Caco-2 (cell line): ENCODE data around the gene TCL1A. TPM values are rescaled to one million over a fixed set of nuclear protein-coding genes. Genes with fewer than 3 reads are reported as not detected.

Source experiments
- BruUV-seq: library from RNA; stranded (reverse); fragments of 400-500 nt; replicated peaks from 2 replicates; lab custom pipeline; 2021; lab: Mats Ljungman, UMichigan
- CTCF ChIA-PET: fragments of 300-600 bp; sonication (Branson Sonifier 250); formaldehyde crosslinking; loops from one replicate; lab custom pipeline; 2022; ENCODE audit warnings: antibody characterized with exemption; lab: Charles Lee
- POLR2A ChIA-PET: fragments of 300-600 bp; sonication (Branson Sonifier 250); formaldehyde crosslinking; loops from one replicate; lab custom pipeline; 2022; ENCODE audit warnings: antibody characterized with exemption; lab: Charles Lee
- DNase-seq, 2 experiments: peaks; one replicate each; pipeline versions ENCODE4 v3.0.0 to v3.0.0-alpha.2; 2020 to 2022
- H3K27me3 ChIP-seq: replicated peaks from 2 replicates; pipeline ENCODE4 v1.6.0; 2011; ENCODE audit warnings: low read length; ENCODE audit not compliant: control insufficient read depth, insufficient read depth
- H3K36me3 ChIP-seq: 2 replicates; pipeline ENCODE4 v1.5.1; 2011; ENCODE audit warnings: low read length; ENCODE audit not compliant: control insufficient read depth, insufficient read depth
- H3K4me1 ChIP-seq: fragments of 250-450 bp; sonication (Bioruptor Pico); 2 replicates; pipeline ENCODE4 v1.5.1; 2020; ENCODE audit warnings: mild to moderate bottlenecking
- H3K4me3 ChIP-seq: 2 replicates; pipeline ENCODE4 v1.5.1; 2011; ENCODE audit warnings: low read depth, mild to moderate bottlenecking, control low read depth, low read length
- H3K9me3 ChIP-seq: fragments of 250-450 bp; sonication (Bioruptor Pico); 2 replicates; pipeline ENCODE4 v1.5.1; 2020; ENCODE audit warnings: mild to moderate bottlenecking, moderate library complexity
- H3K27ac Mint-ChIP-seq: one replicate; pipeline ENCODE4 v1.8.0; 2022; ENCODE audit warnings: mixed read lengths; ENCODE audit not compliant: unreplicated experiment
- H3K27me3 Mint-ChIP-seq: one replicate; pipeline ENCODE4 v1.8.0; 2022; ENCODE audit warnings: mixed read lengths; ENCODE audit not compliant: insufficient read depth, unreplicated experiment
- H3K36me3 Mint-ChIP-seq: one replicate; pipeline ENCODE4 v1.8.0; 2022; ENCODE audit warnings: mild to moderate bottlenecking, mixed read lengths; ENCODE audit not compliant: insufficient read depth, unreplicated experiment
- H3K4me1 Mint-ChIP-seq: one replicate; pipeline ENCODE4 v1.8.0; 2022; ENCODE audit warnings: low read depth, mixed read lengths; ENCODE audit not compliant: unreplicated experiment
- H3K4me3 Mint-ChIP-seq: one replicate; pipeline ENCODE4 v1.8.0; 2022; ENCODE audit warnings: mild to moderate bottlenecking, moderate library complexity, mixed read lengths; ENCODE audit not compliant: unreplicated experiment
- H3K9me3 Mint-ChIP-seq: one replicate; pipeline ENCODE4 v1.8.0; 2022; ENCODE audit warnings: mixed read lengths; ENCODE audit not compliant: unreplicated experiment
- intact Hi-C: fragments of 100-400 bp; cut with micrococcal nuclease; formaldehyde crosslinking; loops from one replicate; pipeline ENCODE4 v1.10.0; 2022; ENCODE audit not compliant: unreplicated experiment
- total RNA-seq: library from RNA; stranded (reverse); gene quantifications from 2 replicates; pipeline ENCODE4 v1.2.3, GENCODE V29; 2022
- TF ChIP-seq, protein P1 (sequence below), 2 experiments: fragments of 200-600 bp in 1 of 2; IDR thresholded peaks; 1 replicate in 1 of 2; 2 replicates in 1 of 2; pipeline versions ENCODE4 v1.5.1 to v1.8.0; 2011 to 2022; ENCODE audit warnings: antibody characterized with exemption in 1 of 2, control low read depth in 1 of 2, inconsistent platforms in 1 of 2, low read depth in 1 of 2, low read length in 1 of 2, mild to moderate bottlenecking in 1 of 2, moderate library complexity in 1 of 2; ENCODE audit not compliant: insufficient read depth in 1 of 2, severe bottlenecking in 1 of 2, unreplicated experiment in 1 of 2

TCL1A gene
- total RNA-seq, 1 experiment from 2014 or later, result not detected

DNA sequence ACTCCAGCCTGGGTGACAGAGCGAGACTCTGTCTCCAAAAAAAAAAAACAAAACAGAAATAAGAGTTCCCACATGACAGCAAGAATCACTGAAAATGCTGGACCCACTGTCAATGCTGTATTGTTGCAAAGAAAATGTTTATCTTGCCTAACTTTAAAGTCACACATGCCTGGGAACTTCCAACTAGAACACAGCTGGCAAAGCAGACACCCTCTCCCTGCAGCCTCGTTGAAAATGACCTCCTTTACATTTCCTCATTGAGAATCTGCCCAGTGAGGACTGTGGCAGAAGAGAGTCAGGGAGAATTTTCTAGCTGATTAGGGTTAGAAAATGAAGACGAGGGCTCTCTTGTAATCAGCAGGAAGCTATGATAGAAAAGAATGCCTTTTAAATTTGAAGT lies 42.8 kb upstream of the TCL1A start:
- CTCF ChIA-PET, result no interaction called here
- peaks cover 17% of the 10 kb centered on the region for H3K27me3 Mint-ChIP-seq
- intact Hi-C loops, result no loop called here
- no peak overlapping the region for H3K4me3 Mint-ChIP-seq
- no peaks in the 10 kb centered on the region for H3K4me1 Mint-ChIP-seq
- Histone ChIP-seq H3K4me3 (no peak overlapping the region), H3K4me1 (no peaks in the 10 kb centered on the region), H3K27me3 (no peaks in the 10 kb centered on the region; the same call in 1 of the 2 replicates), H3K36me3 (no peaks in the 10 kb centered on the region), H3K9me3 (no peaks in the 10 kb centered on the region)
- no TSS peak for BruUV-seq
- POLR2A ChIA-PET, result no interaction called here
- H3K27ac Mint-ChIP-seq, result no peak overlapping the region
- H3K9me3 Mint-ChIP-seq, result no peaks in the 10 kb centered on the region
- no peak for DNase-seq
- TF ChIP-seq, protein P1, sequence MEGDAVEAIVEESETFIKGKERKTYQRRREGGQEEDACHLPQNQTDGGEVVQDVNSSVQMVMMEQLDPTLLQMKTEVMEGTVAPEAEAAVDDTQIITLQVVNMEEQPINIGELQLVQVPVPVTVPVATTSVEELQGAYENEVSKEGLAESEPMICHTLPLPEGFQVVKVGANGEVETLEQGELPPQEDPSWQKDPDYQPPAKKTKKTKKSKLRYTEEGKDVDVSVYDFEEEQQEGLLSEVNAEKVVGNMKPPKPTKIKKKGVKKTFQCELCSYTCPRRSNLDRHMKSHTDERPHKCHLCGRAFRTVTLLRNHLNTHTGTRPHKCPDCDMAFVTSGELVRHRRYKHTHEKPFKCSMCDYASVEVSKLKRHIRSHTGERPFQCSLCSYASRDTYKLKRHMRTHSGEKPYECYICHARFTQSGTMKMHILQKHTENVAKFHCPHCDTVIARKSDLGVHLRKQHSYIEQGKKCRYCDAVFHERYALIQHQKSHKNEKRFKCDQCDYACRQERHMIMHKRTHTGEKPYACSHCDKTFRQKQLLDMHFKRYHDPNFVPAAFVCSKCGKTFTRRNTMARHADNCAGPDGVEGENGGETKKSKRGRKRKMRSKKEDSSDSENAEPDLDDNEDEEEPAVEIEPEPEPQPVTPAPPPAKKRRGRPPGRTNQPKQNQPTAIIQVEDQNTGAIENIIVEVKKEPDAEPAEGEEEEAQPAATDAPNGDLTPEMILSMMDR (IDR thresholded peaks at IDR 0.05; ENCODE audit: insufficient read depth in 1 of 2, low read depth in 1 of 2, low read length in 1 of 2, severe bottlenecking in 1 of 2, unreplicated experiment in 1 of 2), result no peak
- H3K36me3 Mint-ChIP-seq, result no peaks in the 10 kb centered on the region

DNA sequence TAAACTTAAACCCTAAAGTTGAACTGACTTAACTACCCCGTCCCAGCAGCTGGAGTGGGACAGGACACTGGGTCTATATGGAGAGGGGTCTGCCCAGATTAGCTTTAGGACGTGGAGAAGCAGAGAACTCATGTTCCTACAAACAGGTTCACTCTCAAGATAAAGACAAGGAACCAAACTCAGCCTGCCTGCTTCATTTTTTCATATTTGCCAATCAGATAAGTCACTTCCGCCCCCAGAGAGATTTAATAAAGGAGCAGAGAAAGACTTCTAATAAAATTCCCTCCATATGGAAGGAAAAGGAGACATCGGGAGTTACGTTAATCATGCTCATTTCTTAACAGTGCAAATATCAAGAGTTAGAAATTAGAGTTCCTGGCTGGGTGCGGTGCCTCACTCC lies 42.2 kb upstream of the TCL1A start:
- no TSS peak for BruUV-seq
- no peaks in the 10 kb centered on the region; the same call in 1 of the 2 replicates for H3K27me3 ChIP-seq
- intact Hi-C loops, result no loop called here
- H3K27ac Mint-ChIP-seq, result no peak overlapping the region
- CTCF ChIA-PET, result no interaction called here
- H3K4me1 Mint-ChIP-seq, result no peaks in the 10 kb centered on the region
- H3K4me3 Mint-ChIP-seq, result no peak overlapping the region
- no peaks in the 10 kb centered on the region for H3K36me3 ChIP-seq
- H3K9me3 ChIP-seq, result no peaks in the 10 kb centered on the region
- H3K27me3 Mint-ChIP-seq, result peaks cover 14% of the 10 kb centered on the region
- TF ChIP-seq, protein P1 (IDR thresholded peaks at IDR 0.05; ENCODE audit: insufficient read depth in 1 of 2, low read depth in 1 of 2, low read length in 1 of 2, severe bottlenecking in 1 of 2, unreplicated experiment in 1 of 2), result no peak
- H3K36me3 Mint-ChIP-seq, result no peaks in the 10 kb centered on the region
- no peak overlapping the region for H3K4me3 ChIP-seq
- H3K4me1 ChIP-seq, result no peaks in the 10 kb centered on the region
- DNase-seq, result no peak
- H3K9me3 Mint-ChIP-seq, result no peaks in the 10 kb centered on the region
- POLR2A ChIA-PET, result no interaction called here

- TF ChIP-seq, protein P1 (IDR thresholded peaks at IDR 0.05; ENCODE audit: insufficient read depth in 1 of 2, low read depth in 1 of 2, low read length in 1 of 2, severe bottlenecking in 1 of 2, unreplicated experiment in 1 of 2), result no peak
- H3K9me3 Mint-ChIP-seq, result peaks cover 10% of the 10 kb centered on the region
- H3K9me3 ChIP-seq, result no peaks in the 10 kb centered on the region
- H3K36me3 ChIP-seq, result no peaks in the 10 kb centered on the region
- no peaks in the 10 kb centered on the region for H3K4me1 Mint-ChIP-seq
- intact Hi-C loops, result no loop called here
- peaks cover 5% of the 10 kb centered on the region for H3K27me3 Mint-ChIP-seq
- H3K4me3 ChIP-seq, result no peak overlapping the region
- H3K4me3 Mint-ChIP-seq, result no peak overlapping the region
- no peaks in the 10 kb centered on the region for H3K36me3 Mint-ChIP-seq
- POLR2A ChIA-PET, result no interaction called here
- no peak overlapping the region for H3K27ac Mint-ChIP-seq
- H3K4me1 ChIP-seq, result no peaks in the 10 kb centered on the region
- H3K27me3 ChIP-seq, result no peaks in the 10 kb centered on the region; the same call in 1 of the 2 replicates
- CTCF ChIA-PET, result no interaction called here
- no peak for DNase-seq
- BruUV-seq, result no TSS peak
Observed at GRCh38 chr14:95741781-95742180, 27.9 kb upstream of the TCL1A start.
